Loucy (cell line): Measurements from ENCODE around the gene ZNF74.

Source experiments
- H2AFZ ChIP-seq: fragments of 200-600 bp; sonication (generic); 2 replicates; pipeline ENCODE4 v1.6.0; 2016; ENCODE audit warnings: antibody characterized with exemption, mild to moderate bottlenecking, low read length, moderate library complexity
- H3F3A ChIP-seq: fragments of 200-600 bp; 2 replicates; pipeline ENCODE4 v1.6.0; 2016; ENCODE audit warnings: antibody characterized with exemption, low read depth, mild to moderate bottlenecking
- H3K27me3 ChIP-seq: fragments of 200-600 bp; sonication (generic); 2 replicates; pipeline ENCODE4 v1.6.1; 2014; ENCODE audit warnings: low read length, mild to moderate bottlenecking; ENCODE audit not compliant: insufficient read depth, poor library complexity, severe bottlenecking
- H3K36me3 ChIP-seq: fragments of 200-600 bp; sonication (generic); 2 replicates; pipeline ENCODE4 v1.6.1; 2016; ENCODE audit warnings: low read length; ENCODE audit not compliant: insufficient read depth
- H3K4me1 ChIP-seq: fragments of 200-600 bp; sonication (generic); 2 replicates; pipeline ENCODE4 v1.5.1; 2014; ENCODE audit warnings: low read length, mild to moderate bottlenecking; ENCODE audit not compliant: insufficient read depth, poor library complexity, severe bottlenecking
- H3K4me2 ChIP-seq: fragments of 200-600 bp; sonication (generic); 2 replicates; pipeline ENCODE4 v1.6.0; 2014; ENCODE audit warnings: antibody characterized with exemption, low read length, low read depth, mild to moderate bottlenecking; ENCODE audit not compliant: poor library complexity, severe bottlenecking
- H3K4me3 ChIP-seq: fragments of 200-600 bp; sonication (generic); 2 replicates; pipeline ENCODE4 v1.5.1; 2014; ENCODE audit warnings: low read length, mild to moderate bottlenecking, mixed read lengths; ENCODE audit not compliant: poor library complexity, severe bottlenecking
- H3K79me2 ChIP-seq: fragments of 200-600 bp; sonication (generic); 2 replicates; pipeline ENCODE4 v1.6.1; 2014; ENCODE audit warnings: low read length; ENCODE audit not compliant: insufficient read depth
- H3K9ac ChIP-seq: fragments of 200-600 bp; sonication (generic); 2 replicates; pipeline ENCODE4 v1.6.0; 2014; ENCODE audit warnings: mild to moderate bottlenecking, low read depth, low read length, moderate library complexity; ENCODE audit not compliant: poor library complexity, severe bottlenecking
- H3K9me2 ChIP-seq: fragments of 200-600 bp; sonication (generic); replicated peaks from 2 replicates; pipeline ENCODE4 v1.6.1; 2016; ENCODE audit warnings: low read depth, low read length, mixed read lengths
- H3K9me3 ChIP-seq: fragments of 200-600 bp; sonication (generic); 2 replicates; pipeline ENCODE4 v1.6.1; 2014; ENCODE audit warnings: mild to moderate bottlenecking, antibody characterized with exemption, low read length, low read depth; ENCODE audit not compliant: insufficient read depth
- H4K20me1 ChIP-seq: fragments of 200-600 bp; sonication (generic); 2 replicates; pipeline ENCODE4 v1.6.0; 2014; ENCODE audit warnings: antibody characterized with exemption, low read length, mild to moderate bottlenecking; ENCODE audit not compliant: insufficient read depth, poor library complexity, severe bottlenecking
- EZH2phosphoT487 ChIP-seq: fragments of 200-600 bp; IDR thresholded peaks from 2 replicates; pipeline ENCODE4 v1.6.1; 2018; ENCODE audit warnings: antibody characterized with exemption, mild to moderate bottlenecking, moderate library complexity, borderline replicate concordance
- TF ChIP-seq, protein P1 (sequence below): fragments of 200-600 bp; sonication (generic); conservative IDR thresholded peaks from 2 replicates; pipeline ENCODE4 v1.5.1; 2014; ENCODE audit warnings: mild to moderate bottlenecking, antibody characterized with exemption, low read length

The ZNF74 gene

DNA sequence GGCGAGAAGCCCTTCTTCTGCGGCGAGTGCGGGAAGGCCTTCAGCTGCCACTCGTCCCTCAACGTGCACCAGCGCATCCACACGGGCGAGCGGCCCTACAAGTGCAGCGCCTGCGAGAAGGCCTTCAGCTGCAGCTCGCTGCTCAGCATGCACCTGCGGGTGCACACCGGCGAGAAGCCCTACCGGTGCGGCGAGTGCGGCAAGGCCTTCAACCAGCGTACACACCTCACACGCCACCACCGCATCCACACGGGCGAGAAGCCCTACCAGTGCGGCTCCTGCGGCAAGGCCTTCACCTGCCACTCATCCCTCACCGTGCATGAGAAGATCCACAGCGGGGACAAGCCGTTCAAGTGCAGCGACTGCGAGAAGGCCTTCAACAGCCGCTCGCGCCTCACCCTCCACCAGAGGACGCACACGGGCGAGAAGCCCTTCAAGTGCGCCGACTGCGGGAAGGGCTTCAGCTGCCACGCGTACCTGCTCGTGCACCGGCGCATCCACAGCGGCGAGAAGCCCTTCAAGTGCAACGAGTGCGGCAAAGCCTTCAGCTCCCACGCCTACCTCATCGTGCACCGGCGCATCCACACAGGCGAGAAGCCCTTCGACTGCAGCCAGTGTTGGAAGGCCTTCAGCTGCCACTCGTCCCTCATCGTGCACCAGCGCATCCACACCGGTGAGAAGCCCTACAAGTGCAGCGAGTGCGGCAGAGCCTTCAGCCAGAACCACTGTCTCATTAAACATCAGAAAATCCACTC, 12.2 kb downstream of the ZNF74 start:
- no peaks in the 10 kb centered on the region for H4K20me1 ChIP-seq

DNA sequence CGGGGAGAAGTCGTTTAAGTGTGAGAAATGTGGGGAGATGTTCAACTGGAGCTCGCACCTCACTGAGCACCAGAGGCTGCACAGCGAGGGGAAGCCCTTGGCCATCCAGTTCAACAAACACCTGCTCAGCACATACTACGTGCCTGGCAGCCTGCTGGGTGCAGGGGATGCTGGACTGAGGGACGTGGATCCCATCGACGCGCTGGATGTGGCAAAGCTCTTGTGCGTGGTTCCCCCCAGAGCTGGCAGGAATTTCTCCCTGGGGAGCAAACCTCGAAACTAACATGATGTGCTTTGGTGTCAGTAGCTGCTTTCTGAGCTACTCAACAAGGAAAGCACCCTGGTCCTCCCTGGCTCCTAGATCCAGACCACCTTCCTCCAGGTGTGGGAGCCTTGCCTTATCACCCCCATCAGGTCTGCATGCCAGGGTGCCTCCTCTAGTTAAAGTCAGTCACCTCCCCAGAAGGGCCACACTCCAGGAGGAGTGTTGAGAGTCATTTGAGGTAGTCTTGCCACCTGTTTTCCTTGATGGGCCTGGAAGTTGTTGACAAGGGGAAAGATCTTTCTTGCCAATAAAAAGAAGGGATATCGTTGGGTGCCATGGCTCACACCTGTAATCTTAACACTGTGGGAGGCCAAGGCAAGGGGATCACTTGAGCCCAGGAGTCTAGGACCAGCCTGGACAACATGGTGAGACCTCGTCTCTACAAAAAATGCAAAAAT, 12.9 kb downstream of the ZNF74 start:
- no peaks in the 10 kb centered on the region for H3K9me2 ChIP-seq
- H3K36me3 ChIP-seq: peaks cover 18% of the 10 kb centered on the region; the same call in 1 of the 2 replicates
- TF ChIP-seq, protein P1, sequence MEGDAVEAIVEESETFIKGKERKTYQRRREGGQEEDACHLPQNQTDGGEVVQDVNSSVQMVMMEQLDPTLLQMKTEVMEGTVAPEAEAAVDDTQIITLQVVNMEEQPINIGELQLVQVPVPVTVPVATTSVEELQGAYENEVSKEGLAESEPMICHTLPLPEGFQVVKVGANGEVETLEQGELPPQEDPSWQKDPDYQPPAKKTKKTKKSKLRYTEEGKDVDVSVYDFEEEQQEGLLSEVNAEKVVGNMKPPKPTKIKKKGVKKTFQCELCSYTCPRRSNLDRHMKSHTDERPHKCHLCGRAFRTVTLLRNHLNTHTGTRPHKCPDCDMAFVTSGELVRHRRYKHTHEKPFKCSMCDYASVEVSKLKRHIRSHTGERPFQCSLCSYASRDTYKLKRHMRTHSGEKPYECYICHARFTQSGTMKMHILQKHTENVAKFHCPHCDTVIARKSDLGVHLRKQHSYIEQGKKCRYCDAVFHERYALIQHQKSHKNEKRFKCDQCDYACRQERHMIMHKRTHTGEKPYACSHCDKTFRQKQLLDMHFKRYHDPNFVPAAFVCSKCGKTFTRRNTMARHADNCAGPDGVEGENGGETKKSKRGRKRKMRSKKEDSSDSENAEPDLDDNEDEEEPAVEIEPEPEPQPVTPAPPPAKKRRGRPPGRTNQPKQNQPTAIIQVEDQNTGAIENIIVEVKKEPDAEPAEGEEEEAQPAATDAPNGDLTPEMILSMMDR: no peak
- TF ChIP-seq EZH2phosphoT487: no peak
- no peaks in the 10 kb centered on the region for H3K9me3 ChIP-seq
- H4K20me1 ChIP-seq: no peaks in the 10 kb centered on the region
- H3K4me2 ChIP-seq: no peak overlapping the region
- peaks cover 7% of the 10 kb centered on the region for H3K4me1 ChIP-seq
- H3F3A ChIP-seq: no peaks in the 10 kb centered on the region
- no peaks in the 10 kb centered on the region for H3K79me2 ChIP-seq
- no peak overlapping the region for H3K4me3 ChIP-seq
- H3K9ac ChIP-seq: no peak overlapping the region
- H2AFZ ChIP-seq: no peak overlapping the region
- no peaks in the 10 kb centered on the region for H3K27me3 ChIP-seq

More for the DNA sequence above, 12.2 kb downstream of the ZNF74 start:
- Histone ChIP-seq H3K4me2 (no peak overlapping the region), H3K9ac (no peak overlapping the region), H3K4me3 (no peak overlapping the region), H3K79me2 (no peaks in the 10 kb centered on the region), H3K27me3 (no peaks in the 10 kb centered on the region), H3K36me3 (peaks cover 21% of the 10 kb centered on the region; the same call in 1 of the 2 replicates), H3F3A (no peaks in the 10 kb centered on the region), H3K9me2 (no peaks in the 10 kb centered on the region), H3K4me1 (peaks cover 7% of the 10 kb centered on the region), H2AFZ (no peak overlapping the region), H3K9me3 (no peaks in the 10 kb centered on the region)
- TF ChIP-seq EZH2phosphoT487: no peak
- TF ChIP-seq, protein P1: no peak

DNA sequence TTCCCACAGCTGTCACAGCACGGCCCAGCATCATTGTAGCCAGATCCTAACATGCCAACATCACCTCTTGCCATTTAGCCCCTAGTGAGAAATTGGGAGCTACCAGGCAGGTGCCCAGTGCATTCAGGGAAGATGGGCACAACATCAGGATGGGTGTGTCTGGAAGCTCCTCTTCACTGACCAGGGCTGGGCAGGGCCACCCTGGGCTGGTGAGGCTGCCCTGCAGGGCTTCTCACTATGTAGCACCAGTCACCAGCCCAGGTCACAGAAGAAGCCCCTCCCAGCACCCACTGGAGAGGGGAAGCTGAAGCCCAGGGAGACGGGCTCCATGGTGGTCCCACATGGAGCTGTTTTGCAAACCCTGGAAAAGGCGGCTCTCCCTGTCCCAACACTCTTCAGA, 13.9 kb downstream of the ZNF74 start:
- H3K4me3 ChIP-seq: no peak overlapping the region
- H3K4me1 ChIP-seq: peaks cover 7% of the 10 kb centered on the region
- no peak for TF ChIP-seq EZH2phosphoT487
- TF ChIP-seq, protein P1: no peak
- H3K4me2 ChIP-seq: no peak overlapping the region
- H3K36me3 ChIP-seq: peaks cover 18% of the 10 kb centered on the region; the same call in 1 of the 2 replicates
- H3K9me3 ChIP-seq: no peaks in the 10 kb centered on the region
- H3K79me2 ChIP-seq: no peaks in the 10 kb centered on the region
- H3F3A ChIP-seq: no peaks in the 10 kb centered on the region
- no peak overlapping the region for H2AFZ ChIP-seq
- H3K27me3 ChIP-seq: no peaks in the 10 kb centered on the region
- no peak overlapping the region for H3K9ac ChIP-seq
- no peaks in the 10 kb centered on the region for H3K9me2 ChIP-seq
- H4K20me1 ChIP-seq: no peaks in the 10 kb centered on the region
